NT2/D1 (cell line): Measurements from ENCODE around the gene RBBP5.

ENCODE experiments used
- YY1 ChIP-seq: IDR thresholded peaks from 2 replicates; pipeline ENCODE4 v1.6.1; 2011; ENCODE audit not compliant: insufficient read length, insufficient read depth
- ZNF274 ChIP-seq: IDR thresholded peaks from 2 replicates; pipeline ENCODE4 v1.6.1; 2011; ENCODE audit warnings: mild to moderate bottlenecking, low read depth, low read length

DNA sequence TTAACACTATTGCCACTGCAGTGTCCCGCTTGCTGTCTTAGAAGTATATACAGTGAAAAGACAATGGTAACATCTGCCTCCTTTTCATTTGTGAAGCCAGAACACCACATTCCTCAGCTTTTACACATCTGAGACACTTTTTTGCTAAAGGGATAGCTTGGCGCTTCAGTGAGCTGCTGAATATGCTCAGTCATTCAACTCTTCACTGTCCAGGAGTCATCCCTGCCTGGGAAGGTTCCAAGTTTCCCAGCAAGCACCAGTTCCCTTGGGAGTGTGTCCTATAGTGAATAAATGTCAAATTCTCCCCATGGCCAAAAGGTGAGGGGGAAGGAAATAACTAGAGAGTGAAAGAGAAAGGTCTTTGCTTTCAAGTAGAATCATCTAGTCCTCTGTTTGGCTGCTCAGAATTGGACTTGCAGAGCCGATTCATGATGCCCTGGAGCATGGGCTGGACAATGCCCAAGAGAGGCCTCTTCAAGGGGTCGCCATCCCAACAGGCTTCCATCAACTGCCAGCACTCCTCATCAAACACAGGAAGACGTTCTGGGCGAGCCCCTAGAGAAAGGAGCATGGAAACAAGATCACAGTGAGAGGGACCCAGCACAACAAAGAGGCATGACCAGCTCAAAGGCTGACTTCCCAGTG is 25.5 kb upstream of the RBBP5 start:
- TF ChIP-seq YY1 (no peak), ZNF274 (no peak)
